Superior temporal gyrus (tissue), 1 donor: Measurements from ENCODE around the gene PTTG2.
A peak's percentile ranks its signal among the peaks of the same experiment; 100 is the strongest.
"Not testable (repeated sequence)": the region's sequence is repeated elsewhere in the genome, so short reads cannot be mapped to it uniquely, and the experiment has no call there.

Experiments
- DNase-seq: peaks from one replicate; pipeline ENCODE4 v3.0.0-alpha.2; 2016; ENCODE audit errors: extremely low spot score

The PTTG2 gene

DNA sequence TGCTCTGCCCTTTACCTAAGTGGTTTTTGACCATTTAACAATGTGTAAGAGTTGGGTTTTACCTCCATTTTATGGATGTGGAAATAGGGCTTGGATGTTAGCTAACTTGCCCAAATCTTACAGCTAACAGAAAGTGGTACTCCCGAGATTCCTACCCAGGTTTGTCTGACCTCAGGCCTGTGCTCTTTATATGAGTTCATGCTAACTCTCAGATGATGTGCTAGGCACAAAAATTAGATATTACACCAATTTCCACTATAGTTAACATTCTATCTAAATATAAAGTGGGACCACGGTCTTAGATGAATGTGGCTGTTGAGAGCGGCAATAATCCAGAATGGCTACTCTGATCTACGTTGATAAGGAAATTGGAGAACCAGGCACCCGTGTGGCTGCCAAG lies at the start of gene PTTG2:
TSS of gene PTTG2 (plus strand) at position 301 of the 400 bp plus-strand sequence. CDS start at position 338, 37 bp downstream.
- DNase-seq: no peak

GRCh38 chr4:37914539-37914938 lies 45.7 kb upstream of the PTTG2 start:
- no peak for DNase-seq

- no peak for DNase-seq
These were observed 42.8 kb upstream of the PTTG2 start for GRCh38 chr4:37917388-37917787.

GRCh38 chr4:37918653-37919052 lies 41.5 kb upstream of the PTTG2 start:
- no peak for DNase-seq

DNA sequence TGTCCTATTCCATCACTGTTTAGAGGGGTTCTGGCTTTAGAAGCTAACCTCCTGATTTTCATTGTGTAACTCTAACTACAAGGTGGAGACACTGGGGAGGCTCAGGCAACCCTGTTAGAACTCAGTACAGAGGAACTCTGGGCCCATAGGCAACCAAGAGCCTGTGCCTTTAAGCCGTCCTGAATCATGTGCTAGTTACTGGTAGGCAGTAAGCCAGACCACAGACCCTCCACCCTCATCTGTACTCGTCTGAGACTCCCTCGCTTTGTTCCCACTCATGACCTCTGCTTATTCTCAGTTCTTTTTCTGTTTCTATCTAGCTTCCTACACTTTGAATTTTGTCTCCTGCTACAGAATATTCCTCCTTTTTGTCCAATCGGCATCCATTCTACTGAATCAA lies 37.9 kb upstream of the PTTG2 start:
- DNase-seq: no peak

DNA sequence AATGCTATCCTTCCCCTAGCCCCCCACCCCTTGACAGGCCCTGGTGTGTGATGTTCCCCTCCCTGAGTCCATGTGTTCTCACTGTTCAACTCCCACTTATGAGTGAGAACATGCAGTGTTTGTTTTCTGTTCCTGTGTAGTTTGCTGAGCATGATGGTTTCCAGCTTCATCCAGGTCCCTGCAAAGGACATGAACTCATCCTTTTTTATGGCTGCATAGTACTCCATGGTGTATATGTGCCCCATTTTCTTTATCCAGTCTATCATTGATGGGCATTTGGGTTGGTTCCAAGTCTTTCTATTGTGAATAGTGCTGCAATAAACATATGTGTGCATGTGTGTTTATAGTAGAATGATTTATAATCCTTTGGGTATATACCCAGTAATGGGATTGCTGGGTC lies 37.1 kb upstream of the PTTG2 start:
- DNase-seq: not testable (repeated sequence)

DNA sequence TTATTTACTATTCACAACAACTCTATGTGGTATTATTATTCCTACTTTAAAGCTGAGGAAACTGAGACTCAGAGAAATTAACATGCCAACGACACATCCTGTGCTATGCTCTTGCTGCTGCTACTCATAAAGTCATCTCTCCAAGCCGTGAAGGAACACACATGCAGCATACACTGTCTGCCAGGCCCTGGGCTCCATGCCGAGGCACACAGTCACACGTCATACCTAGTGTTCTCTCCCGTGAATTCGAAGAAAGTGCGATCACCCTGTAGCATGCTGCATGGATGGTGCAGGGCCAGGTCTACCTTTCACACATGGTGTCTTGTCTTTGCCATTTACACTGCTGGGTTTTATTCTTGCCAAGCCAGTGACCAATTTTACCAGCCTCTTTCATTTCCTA lies 35.3 kb upstream of the PTTG2 start:
- DNase-seq: no peak

- no peak for DNase-seq
These were observed 32.8 kb upstream of the PTTG2 start for GRCh38 chr4:37927434-37927833.

DNA sequence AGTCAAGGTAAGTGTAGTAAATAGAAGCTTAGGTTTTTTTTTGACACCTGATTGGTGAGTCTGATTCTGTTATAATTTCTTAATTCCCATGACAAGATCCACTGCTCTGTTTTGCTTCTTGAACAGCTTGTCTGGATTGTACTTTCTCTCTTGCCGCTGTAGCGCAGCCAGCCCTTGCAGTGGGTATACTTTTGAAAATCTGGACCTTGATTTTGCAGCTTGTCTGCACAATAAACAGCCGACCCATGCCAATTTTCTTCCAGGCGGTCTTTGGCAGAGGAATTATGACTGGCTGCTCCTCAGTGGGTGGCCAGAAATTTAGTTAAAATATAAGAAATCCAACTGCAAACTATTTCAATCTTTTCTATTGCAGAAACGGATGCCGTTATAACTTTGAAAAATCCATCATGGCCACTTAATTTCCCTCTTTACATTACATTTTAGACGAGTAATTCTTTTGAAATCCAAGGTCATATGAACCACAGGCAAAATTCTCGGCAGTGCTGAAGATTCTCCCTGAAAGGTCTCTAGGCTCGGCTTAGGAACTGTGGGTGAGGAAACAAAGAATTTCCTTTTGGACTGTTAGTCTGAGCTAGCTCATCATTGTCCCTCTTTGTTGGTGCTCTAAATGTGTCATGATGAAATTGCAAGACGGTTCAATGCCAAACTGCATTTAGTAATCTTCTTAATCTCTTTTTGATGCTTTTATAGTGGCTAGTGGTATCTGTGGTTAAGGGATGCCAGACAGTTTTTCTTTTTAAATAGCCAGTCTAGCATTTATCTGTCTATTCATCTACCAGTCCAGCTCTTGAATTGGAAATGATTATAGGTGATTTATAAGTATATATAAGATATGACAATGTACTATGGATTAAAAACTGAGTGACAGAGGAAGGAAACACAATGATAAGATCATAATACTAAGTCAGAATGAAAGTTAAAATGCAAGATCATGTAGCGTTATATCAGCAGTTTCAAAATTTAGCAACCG lies 31.5 kb upstream of the PTTG2 start:
- DNase-seq: peak; percentile 42

GRCh38 chr4:37934096-37934495 lies 26.1 kb upstream of the PTTG2 start:
- no peak for DNase-seq

GRCh38 chr4:37934609-37935008 lies 25.6 kb upstream of the PTTG2 start:
- DNase-seq: no peak

GRCh38 chr4:37935026-37935425 lies 25.2 kb upstream of the PTTG2 start:
- DNase-seq: no peak

DNA sequence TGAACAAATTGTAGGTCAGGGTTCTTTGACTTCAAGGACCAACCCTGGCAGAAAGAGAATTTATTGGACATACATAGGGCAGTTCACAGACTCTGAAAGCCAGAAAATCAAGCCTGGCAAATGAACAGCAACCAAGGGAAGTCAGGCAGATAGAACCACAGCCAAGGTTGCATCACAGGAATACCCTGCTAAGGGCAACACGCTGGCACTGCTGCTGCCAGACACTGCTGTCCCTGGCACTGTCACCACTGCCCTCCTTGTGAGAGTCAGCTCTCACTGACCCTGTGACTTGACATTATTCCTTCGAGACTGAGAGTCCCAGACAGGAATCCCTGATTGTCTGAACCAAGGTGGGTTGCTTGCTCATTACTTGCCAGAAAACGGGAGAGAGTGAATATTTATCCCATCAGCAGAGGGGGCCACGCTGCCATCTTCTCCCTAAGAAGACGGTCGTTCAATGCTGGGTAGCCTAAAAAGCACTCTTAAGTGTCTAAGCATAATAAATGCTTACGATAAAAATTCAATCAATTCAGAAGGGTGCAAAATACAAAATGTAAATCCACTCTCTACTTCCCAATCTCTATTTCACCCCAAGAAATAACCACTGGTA lies 23.2 kb upstream of the PTTG2 start:
- DNase-seq: no peak

GRCh38 chr4:37938208-37938607 lies 22.0 kb upstream of the PTTG2 start:
- no peak for DNase-seq

- DNase-seq: no peak
These were observed 13.6 kb upstream of the PTTG2 start for GRCh38 chr4:37946503-37947179.

DNA sequence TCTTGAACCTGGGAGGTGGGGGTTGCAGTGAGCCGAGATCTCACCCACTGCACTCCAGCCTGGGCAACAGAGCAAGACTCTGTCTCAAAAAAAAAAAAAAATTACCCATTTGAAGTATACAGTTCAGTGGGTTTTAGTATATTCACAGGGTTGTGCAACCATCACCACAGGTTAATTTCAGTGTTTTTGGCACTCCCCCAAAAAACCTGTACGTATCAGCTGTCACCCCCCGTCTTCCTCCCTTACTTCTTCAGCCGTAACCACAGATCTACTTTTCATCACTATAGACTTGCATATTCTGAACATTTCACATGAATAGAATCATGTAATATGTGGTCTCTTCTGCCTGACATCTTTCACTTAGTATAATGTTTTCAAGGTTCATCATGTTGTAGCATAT lies 11.7 kb upstream of the PTTG2 start:
- DNase-seq: no peak

DNA sequence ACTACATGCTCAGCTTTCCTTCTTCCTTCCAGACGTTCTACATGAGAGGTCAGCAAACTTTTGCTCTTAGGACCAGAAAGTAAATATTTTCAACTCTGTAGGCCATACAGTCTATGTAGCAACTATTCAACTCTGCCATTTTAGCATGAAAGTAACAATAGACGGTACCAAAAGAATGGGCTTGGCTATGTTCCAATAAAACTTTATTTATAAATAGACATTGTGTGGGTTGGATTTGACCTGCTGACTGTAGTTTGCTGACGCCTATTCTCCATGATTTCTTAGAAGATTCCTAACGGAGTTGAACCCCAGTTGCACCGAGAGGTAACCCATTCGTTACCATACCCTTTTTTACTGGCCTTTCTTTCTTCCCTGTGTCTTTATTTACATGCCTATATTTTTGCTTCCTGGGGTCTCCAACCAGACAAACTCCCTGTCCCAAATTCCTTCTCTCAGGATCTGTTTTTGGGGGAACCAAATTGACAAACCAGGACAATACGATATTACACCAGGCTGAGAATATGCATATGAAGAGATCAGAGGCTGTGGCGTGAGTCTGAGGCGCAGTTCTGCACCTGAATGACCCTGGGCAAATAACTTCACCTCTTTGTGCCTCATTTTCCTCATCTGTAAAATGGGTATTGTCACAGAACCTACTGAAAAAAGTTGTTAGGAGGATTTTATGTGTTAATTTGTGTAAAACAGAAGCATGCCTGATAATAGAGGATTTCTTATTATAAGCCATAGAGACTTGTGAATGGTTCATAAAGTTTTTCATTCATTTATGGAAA lies 10.4 kb upstream of the PTTG2 start:
- DNase-seq: no peak

DNA sequence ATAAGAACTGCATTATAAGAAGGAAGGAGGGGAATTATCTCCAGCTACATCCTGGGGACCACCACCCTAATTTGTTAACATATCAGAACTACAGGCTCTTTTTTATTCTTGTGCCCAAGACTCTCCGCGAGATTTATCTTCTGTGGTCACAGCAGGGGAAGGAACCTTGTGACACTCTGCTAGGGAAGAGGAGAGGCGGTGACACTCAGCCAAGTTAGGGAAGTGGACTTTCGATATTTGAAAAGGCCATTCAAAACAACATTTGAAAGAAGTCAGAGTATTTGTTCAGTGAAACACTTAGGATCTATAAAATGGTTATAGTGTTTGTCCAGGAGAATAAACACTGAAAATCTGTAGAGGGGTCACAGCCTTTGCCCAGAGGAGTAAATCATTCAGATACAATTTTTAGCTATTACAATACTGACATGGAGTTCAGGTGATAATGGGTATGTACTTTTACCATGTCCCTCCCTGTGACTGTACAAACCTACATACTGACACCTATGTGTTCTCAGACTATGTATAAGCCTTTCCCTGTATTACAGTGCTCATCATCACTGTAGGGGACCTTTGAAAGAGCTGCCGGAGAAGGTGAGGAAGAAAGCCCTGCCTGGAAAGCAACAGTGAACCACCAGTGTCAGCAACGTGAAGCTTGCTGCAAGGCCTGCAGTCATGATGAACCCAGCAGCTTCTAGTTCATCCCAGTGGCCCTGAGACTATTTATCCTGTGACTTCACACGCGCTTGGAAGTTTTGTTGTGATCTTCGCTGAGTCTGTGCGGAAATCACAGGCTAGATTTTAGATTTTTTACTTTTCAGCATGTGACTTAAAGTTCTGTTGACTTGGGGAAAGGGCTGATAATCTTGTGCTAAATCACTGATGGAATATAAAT lies 8.5 kb upstream of the PTTG2 start:
- no peak for DNase-seq

GRCh38 chr4:37953156-37953555 lies 7.0 kb upstream of the PTTG2 start:
- DNase-seq: no peak

- no peak for DNase-seq
These were observed 6.4 kb upstream of the PTTG2 start for GRCh38 chr4:37953620-37954293.
